Measurements from ENCODE around the gene U2AF1.
"Not testable (repeated sequence)": the region's sequence is repeated elsewhere in the genome, so short reads cannot be mapped to it uniquely, and the experiment has no call there.

DNA sequence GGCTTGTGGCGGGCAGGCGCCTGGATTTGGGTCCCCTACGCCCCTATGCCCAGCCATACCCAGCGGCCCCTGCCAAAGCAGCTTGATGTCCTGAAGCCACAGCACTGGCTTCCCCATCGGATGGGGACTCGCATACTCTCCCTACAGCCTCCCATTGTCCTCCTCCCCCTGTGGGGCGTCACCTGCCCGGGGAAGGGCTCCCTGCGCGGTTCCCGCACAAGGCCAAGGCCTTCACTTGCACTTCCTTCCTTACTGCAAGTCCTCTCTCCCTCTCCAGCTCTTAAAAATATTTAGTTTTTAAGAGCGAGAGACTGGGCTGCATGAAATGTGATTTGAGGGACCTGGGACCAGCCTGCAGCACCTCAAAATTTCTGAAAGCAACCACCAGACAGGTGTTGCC lies 40.7 kb downstream of the U2AF1 start:
- TF ChIP-seq EZH2phosphoT487 (IDR thresholded peaks at IDR 0.05; ENCODE audit: borderline replicate concordance, low read length), result not testable (repeated sequence)
- TF ChIP-seq, protein P1, sequence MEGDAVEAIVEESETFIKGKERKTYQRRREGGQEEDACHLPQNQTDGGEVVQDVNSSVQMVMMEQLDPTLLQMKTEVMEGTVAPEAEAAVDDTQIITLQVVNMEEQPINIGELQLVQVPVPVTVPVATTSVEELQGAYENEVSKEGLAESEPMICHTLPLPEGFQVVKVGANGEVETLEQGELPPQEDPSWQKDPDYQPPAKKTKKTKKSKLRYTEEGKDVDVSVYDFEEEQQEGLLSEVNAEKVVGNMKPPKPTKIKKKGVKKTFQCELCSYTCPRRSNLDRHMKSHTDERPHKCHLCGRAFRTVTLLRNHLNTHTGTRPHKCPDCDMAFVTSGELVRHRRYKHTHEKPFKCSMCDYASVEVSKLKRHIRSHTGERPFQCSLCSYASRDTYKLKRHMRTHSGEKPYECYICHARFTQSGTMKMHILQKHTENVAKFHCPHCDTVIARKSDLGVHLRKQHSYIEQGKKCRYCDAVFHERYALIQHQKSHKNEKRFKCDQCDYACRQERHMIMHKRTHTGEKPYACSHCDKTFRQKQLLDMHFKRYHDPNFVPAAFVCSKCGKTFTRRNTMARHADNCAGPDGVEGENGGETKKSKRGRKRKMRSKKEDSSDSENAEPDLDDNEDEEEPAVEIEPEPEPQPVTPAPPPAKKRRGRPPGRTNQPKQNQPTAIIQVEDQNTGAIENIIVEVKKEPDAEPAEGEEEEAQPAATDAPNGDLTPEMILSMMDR (conservative IDR thresholded peaks at IDR 0.05; ENCODE audit: low read depth, low read length), result not testable (repeated sequence)
